HepG2 (cell line): Measurements from ENCODE around the gene TTBK1. TPM values are rescaled to one million over a fixed set of nuclear protein-coding genes. Genes with fewer than 3 reads are reported as not detected.

Source experiments
- CREB1 ChIP-seq, 2 experiments: fragments of 450-650 bp in 1 of 2; IDR thresholded peaks; 2 replicates each; pipeline ENCODE4 v1.6.1; 2016 to 2017; ENCODE audit warnings: control low read depth in 1 of 2, mild to moderate bottlenecking in 1 of 2, missing compliant biosample characterization in 1 of 2, missing genetic modification characterization in 1 of 2
- E2F2 ChIP-seq: sonication (generic); formaldehyde crosslinking; IDR thresholded peaks from 2 replicates; pipeline ENCODE4 v1.4.0; 2020; ENCODE audit warnings: missing genetic modification reagents, borderline replicate concordance
- GTF3A ChIP-seq: sonication (generic); formaldehyde crosslinking; conservative IDR thresholded peaks from 2 replicates; pipeline ENCODE4 v1.4.0; 2020; ENCODE audit warnings: mild to moderate bottlenecking, missing genetic modification reagents
- HNRNPLL ChIP-seq: fragments of 200-400 bp; formaldehyde crosslinking; IDR thresholded peaks from 2 replicates; pipeline ENCODE4 v1.6.1; 2017; ENCODE audit warnings: mild to moderate bottlenecking, low read depth, low read length; ENCODE audit not compliant: poor library complexity, severe bottlenecking
- HOXA5 ChIP-seq: sonication (generic); formaldehyde crosslinking; IDR thresholded peaks from 2 replicates; pipeline ENCODE4 v1.4.0; 2020; ENCODE audit warnings: missing genetic modification reagents
- LRRFIP1 ChIP-seq: sonication (generic); formaldehyde crosslinking; conservative IDR thresholded peaks from 2 replicates; pipeline ENCODE4 v1.4.0; 2020; ENCODE audit warnings: missing genetic modification reagents
- MXD1 ChIP-seq: sonication (generic); formaldehyde crosslinking; IDR thresholded peaks from 2 replicates; pipeline ENCODE4 v1.4.0; 2020; ENCODE audit warnings: mild to moderate bottlenecking, missing genetic modification reagents
- RAD51 ChIP-seq: fragments of 450-650 bp; IDR thresholded peaks from 2 replicates; pipeline ENCODE4 v1.6.1; 2016; ENCODE audit warnings: borderline replicate concordance
- SNAI1 ChIP-seq: sonication (generic); formaldehyde crosslinking; IDR thresholded peaks from 2 replicates; pipeline ENCODE4 v1.5.0; 2020; ENCODE audit warnings: mild to moderate bottlenecking, missing genetic modification reagents, borderline replicate concordance
- TBL1XR1 ChIP-seq: fragments of 150-350 bp; IDR thresholded peaks from 2 replicates; pipeline ENCODE4 v1.6.1; 2014; ENCODE audit warnings: borderline replicate concordance, low read length; ENCODE audit not compliant: partially characterized antibody
- ZNF251 ChIP-seq: sonication (generic); formaldehyde crosslinking; IDR thresholded peaks from 2 replicates; pipeline ENCODE4 v1.9.0; 2021; ENCODE audit warnings: mild to moderate bottlenecking, missing genetic modification reagents
- ZNF407 ChIP-seq: sonication (generic); formaldehyde crosslinking; IDR thresholded peaks from one replicate; pipeline ENCODE4 v1.5.1; 2020; ENCODE audit warnings: mild to moderate bottlenecking, missing genetic modification reagents; ENCODE audit errors: not compliant biosample characterization
- ZNF501 ChIP-seq: sonication (generic); formaldehyde crosslinking; IDR thresholded peaks from 2 replicates; pipeline ENCODE4 v1.5.1; 2020; ENCODE audit warnings: mild to moderate bottlenecking, moderate library complexity, missing genetic modification reagents
- polyA plus RNA-seq, 8 experiments: library from polyadenylated mRNA; depleted of rRNA in 3 of 8; stranded (reverse) in 7 of 8; unstranded in 1 of 8; fragments of >200 nt; fragmentation: Illumina TruSeq in 4 of 8; extraction: Trizol in 4 of 8; gene quantifications; 2 replicates each; pipeline versions ENCODE4 v1.2.1 to v1.2.3, GENCODE V29; 2011 to 2016; ENCODE audit warnings: low read depth in 4 of 8, missing spikeins in 1 of 8, mixed read lengths in 1 of 8; ENCODE audit not compliant: insufficient read depth in 1 of 8
- total RNA-seq, 5 experiments: library from RNA; depleted of rRNA; stranded (reverse); fragments of >200 nt; fragmentation: Illumina TruSeq; extraction: Trizol; gene quantifications; 2 replicates each; pipeline ENCODE4 v1.2.3, GENCODE V29; 2016; ENCODE audit warnings: low read depth in 1 of 5

Gene TTBK1
- total and polyA plus RNA-seq, 2 of the 13 experiments (the other 11 are each of a cell fraction or from before 2014, with no cell fraction given): 0.24 to 0.33 TPM

GRCh38 chr6:43247114-43247999 is 4.1 kb downstream of the TTBK1 start (continued):
- TF ChIP-seq ZNF407 (CRISPR knock-in tag): peak; percentile 31
- peak; percentile 64 for TF ChIP-seq HNRNPLL
- no peak for TF ChIP-seq E2F2
- TF ChIP-seq RAD51: no peak
- peak; percentile 51 for TF ChIP-seq TBL1XR1
- TF ChIP-seq GTF3A (CRISPR knock-in tag): peak; percentile 35; the same call in 1 of the 2 replicates
- TF ChIP-seq LRRFIP1: no peak
- no peak for TF ChIP-seq MXD1 (CRISPR knock-in tag)
- no peak for TF ChIP-seq CREB1 (IDR thresholded peaks at IDR 0.05)
- peak; percentile 56; the same call in 1 of the 2 replicates for TF ChIP-seq CREB1 (CRISPR knock-in tag; IDR thresholded peaks at IDR 0.05)
- no peak for TF ChIP-seq ZNF251
- peak; percentile 82; the same call in 1 of the 2 replicates for TF ChIP-seq HOXA5
- TF ChIP-seq SNAI1 (CRISPR knock-in tag): no peak
- TF ChIP-seq ZNF501 (CRISPR knock-in tag): peak; percentile 81
